K562 (cell line): Measurements from ENCODE around the gene RXRA. TPM values are rescaled to one million over a fixed set of nuclear protein-coding genes. Genes with fewer than 3 reads are reported as not detected.

Experiments used
- CBFA2T2 ChIP-seq: fragments of 450-650 bp; conservative IDR thresholded peaks from 2 replicates; pipeline ENCODE4 v1.6.1; 2017; ENCODE audit warnings: mild to moderate bottlenecking
- CBX8 ChIP-seq: fragments of 200-600 bp; sonication (generic); IDR thresholded peaks from 2 replicates; pipeline ENCODE4 v1.6.1; 2012; ENCODE audit warnings: borderline replicate concordance, mixed run types, low read depth, mild to moderate bottlenecking, moderate library complexity, mixed read lengths, low read length, control low read depth, inconsistent platforms; ENCODE audit not compliant: poor library complexity, severe bottlenecking; ENCODE audit errors: extremely low read depth
- PCBP2 ChIP-seq: fragments of 200-400 bp; formaldehyde crosslinking; IDR thresholded peaks from 2 replicates; pipeline ENCODE4 v1.6.1; 2018; ENCODE audit warnings: low read length, low read depth, mild to moderate bottlenecking, moderate library complexity; ENCODE audit not compliant: poor library complexity, severe bottlenecking
- RFX5 ChIP-seq: IDR thresholded peaks from 2 replicates; pipeline ENCODE4 v1.6.1; 2011; ENCODE audit warnings: low read depth, mild to moderate bottlenecking, improper control_type of control experiment, low read length
- SRSF9 ChIP-seq: fragments of 200-400 bp; formaldehyde crosslinking; IDR thresholded peaks from 2 replicates; pipeline ENCODE4 v1.6.1; 2017; ENCODE audit warnings: low read depth, low read length, borderline replicate concordance
- ZNF347 ChIP-seq: fragments of 450-650 bp; formaldehyde crosslinking; IDR thresholded peaks from 2 replicates; pipeline ENCODE4 v1.4.0; 2020; ENCODE audit warnings: low read depth, mild to moderate bottlenecking, moderate library complexity
- polyA plus RNA-seq, 8 experiments: library from polyadenylated mRNA; depleted of rRNA in 4 of 8; stranded (reverse) in 5 of 8; unstranded in 3 of 8; fragments of >200 nt; fragmentation: Nextera tagmentation in 2 of 8; fragmentation: Illumina TruSeq in 1 of 8; extraction: Ambion mirVana in 2 of 8; extraction: Trizol in 1 of 8; gene quantifications; 2 replicates each; pipeline versions ENCODE4 v1.2.1 to v1.2.3, GENCODE V29; 2011 to 2014; ENCODE audit warnings: inconsistent platforms in 1 of 8, missing spikeins in 1 of 8
- total RNA-seq, 7 experiments: library from RNA; depleted of rRNA in 6 of 7; stranded (reverse); fragments of >200 nt in 6 of 7; fragmentation: Illumina TruSeq in 2 of 7; extraction: Trizol in 2 of 7; gene quantifications; 2 replicates each; pipeline versions ENCODE4 v1.2.1 to v1.2.3, GENCODE V29; 2011 to 2021; ENCODE audit warnings: low replicate concordance in 1 of 7
- TF ChIP-seq, protein P1 (sequence below): fragments of 450-650 bp; IDR thresholded peaks from 2 replicates; pipeline ENCODE4 v1.6.1; 2016; ENCODE audit warnings: missing biosample characterization, missing genetic modification characterization
- TF ChIP-seq, protein P2 (sequence below): fragments of 250-450 bp; sonication (Bioruptor Pico); IDR thresholded peaks from 2 replicates; pipeline ENCODE4 v1.8.0; 2022; ENCODE audit warnings: moderate library complexity, mild to moderate bottlenecking, inconsistent platforms
- TF ChIP-seq, protein P3 (sequence below): sonication (generic); formaldehyde crosslinking; IDR thresholded peaks from 2 replicates; pipeline ENCODE4 v1.8.1; 2022; ENCODE audit warnings: missing genetic modification reagents
- TF ChIP-seq, protein P4 (sequence below), 2 experiments: fragments of 250-450 bp in 1 of 2; fragments of 450-650 bp in 1 of 2; sonication (Bioruptor Pico) in 1 of 2; IDR thresholded peaks; 2 replicates each; pipeline versions ENCODE4 v1.6.1 to v1.8.0; 2016 to 2021; ENCODE audit warnings: mild to moderate bottlenecking in 2 of 2, moderate library complexity in 2 of 2, missing compliant biosample characterization in 1 of 2, missing genetic modification characterization in 1 of 2
- TF ChIP-seq, protein P5 (sequence below): fragments of 250-450 bp; sonication (Bioruptor Pico); IDR thresholded peaks from 2 replicates; pipeline ENCODE4 v1.4.0; 2020; ENCODE audit warnings: mild to moderate bottlenecking, moderate library complexity, borderline replicate concordance
- TF ChIP-seq, protein P6 (sequence below): fragments of 250-450 bp; sonication (Bioruptor Pico); IDR thresholded peaks from 2 replicates; pipeline ENCODE4 v1.4.0; 2020; ENCODE audit warnings: mild to moderate bottlenecking, moderate library complexity
- TF ChIP-seq, protein P7 (sequence below): fragments of 250-450 bp; sonication (Bioruptor Pico); IDR thresholded peaks from 2 replicates; pipeline ENCODE4 v1.4.0; 2020

Gene RXRA
- total and polyA plus RNA-seq, 9 of the 15 experiments (the other 6 are each of a cell fraction or from before 2014, with no cell fraction given), result 0.35 to 23.6 (median 4.6) TPM

DNA sequence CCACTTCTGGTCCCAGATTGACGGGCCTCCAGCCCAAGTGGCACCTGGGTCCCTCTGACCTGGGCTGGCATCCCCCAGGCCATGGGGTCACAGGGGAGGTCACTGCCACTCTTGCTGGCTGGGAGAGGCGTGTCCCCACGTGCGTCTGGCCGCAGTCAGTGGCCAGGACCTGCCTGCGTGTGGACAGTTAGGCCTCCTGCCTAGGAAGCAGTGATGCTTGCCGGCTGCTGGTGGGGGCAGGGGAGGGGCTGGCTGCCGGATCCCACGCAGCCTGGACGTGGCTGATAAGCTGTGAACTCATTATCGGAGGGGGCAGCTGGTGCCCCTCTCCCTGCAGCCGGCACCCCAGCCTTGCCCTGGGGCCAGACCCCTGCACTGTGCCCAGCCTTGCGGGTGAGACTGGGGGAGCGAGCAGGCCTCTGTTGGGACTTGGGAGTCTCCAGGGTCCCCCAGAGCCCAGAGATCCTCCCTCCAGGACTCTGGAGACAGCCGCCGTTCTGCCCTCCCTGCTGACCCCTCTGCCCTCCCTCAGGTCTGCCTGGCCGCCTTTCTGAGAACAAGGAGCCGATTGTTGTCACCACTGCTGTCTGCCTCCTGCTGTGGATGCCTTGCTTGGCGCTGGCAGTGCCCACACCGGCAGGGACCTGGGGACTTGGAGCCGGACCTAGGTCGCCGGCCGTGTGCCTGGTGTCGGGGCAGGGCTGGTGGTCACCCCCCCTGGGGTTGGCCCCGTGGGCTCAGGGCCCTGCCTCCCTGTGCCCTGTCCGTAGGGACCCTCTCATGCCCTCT lies 12.3 kb downstream of the RXRA start (continued):
- TF ChIP-seq, protein P1, sequence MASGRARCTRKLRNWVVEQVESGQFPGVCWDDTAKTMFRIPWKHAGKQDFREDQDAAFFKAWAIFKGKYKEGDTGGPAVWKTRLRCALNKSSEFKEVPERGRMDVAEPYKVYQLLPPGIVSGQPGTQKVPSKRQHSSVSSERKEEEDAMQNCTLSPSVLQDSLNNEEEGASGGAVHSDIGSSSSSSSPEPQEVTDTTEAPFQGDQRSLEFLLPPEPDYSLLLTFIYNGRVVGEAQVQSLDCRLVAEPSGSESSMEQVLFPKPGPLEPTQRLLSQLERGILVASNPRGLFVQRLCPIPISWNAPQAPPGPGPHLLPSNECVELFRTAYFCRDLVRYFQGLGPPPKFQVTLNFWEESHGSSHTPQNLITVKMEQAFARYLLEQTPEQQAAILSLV (tag), result no peak
- TF ChIP-seq ZNF347, result no peak
- TF ChIP-seq, protein P2, sequence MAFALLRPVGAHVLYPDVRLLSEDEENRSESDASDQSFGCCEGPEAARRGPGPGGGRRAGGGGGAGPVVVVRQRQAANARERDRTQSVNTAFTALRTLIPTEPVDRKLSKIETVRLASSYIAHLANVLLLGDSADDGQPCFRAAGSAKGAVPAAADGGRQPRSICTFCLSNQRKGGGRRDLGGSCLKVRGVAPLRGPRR, result no peak
- TF ChIP-seq, protein P3, sequence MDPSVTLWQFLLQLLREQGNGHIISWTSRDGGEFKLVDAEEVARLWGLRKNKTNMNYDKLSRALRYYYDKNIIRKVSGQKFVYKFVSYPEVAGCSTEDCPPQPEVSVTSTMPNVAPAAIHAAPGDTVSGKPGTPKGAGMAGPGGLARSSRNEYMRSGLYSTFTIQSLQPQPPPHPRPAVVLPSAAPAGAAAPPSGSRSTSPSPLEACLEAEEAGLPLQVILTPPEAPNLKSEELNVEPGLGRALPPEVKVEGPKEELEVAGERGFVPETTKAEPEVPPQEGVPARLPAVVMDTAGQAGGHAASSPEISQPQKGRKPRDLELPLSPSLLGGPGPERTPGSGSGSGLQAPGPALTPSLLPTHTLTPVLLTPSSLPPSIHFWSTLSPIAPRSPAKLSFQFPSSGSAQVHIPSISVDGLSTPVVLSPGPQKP (CRISPR knock-in tag), result no peak
- TF ChIP-seq CBX8, result no peak
- TF ChIP-seq, protein P4, sequence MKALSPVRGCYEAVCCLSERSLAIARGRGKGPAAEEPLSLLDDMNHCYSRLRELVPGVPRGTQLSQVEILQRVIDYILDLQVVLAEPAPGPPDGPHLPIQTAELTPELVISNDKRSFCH (CRISPR knock-in tag; IDR thresholded peaks at IDR 0.05), result no peak
- TF ChIP-seq, protein P4 (tag; IDR thresholded peaks at IDR 0.05), result peak; percentile 46; the same call in 1 of the 2 replicates
- TF ChIP-seq RFX5, result no peak
- TF ChIP-seq, protein P5, sequence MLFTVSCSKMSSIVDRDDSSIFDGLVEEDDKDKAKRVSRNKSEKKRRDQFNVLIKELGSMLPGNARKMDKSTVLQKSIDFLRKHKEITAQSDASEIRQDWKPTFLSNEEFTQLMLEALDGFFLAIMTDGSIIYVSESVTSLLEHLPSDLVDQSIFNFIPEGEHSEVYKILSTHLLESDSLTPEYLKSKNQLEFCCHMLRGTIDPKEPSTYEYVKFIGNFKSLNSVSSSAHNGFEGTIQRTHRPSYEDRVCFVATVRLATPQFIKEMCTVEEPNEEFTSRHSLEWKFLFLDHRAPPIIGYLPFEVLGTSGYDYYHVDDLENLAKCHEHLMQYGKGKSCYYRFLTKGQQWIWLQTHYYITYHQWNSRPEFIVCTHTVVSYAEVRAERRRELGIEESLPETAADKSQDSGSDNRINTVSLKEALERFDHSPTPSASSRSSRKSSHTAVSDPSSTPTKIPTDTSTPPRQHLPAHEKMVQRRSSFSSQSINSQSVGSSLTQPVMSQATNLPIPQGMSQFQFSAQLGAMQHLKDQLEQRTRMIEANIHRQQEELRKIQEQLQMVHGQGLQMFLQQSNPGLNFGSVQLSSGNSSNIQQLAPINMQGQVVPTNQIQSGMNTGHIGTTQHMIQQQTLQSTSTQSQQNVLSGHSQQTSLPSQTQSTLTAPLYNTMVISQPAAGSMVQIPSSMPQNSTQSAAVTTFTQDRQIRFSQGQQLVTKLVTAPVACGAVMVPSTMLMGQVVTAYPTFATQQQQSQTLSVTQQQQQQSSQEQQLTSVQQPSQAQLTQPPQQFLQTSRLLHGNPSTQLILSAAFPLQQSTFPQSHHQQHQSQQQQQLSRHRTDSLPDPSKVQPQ, result no peak
- TF ChIP-seq, protein P6, sequence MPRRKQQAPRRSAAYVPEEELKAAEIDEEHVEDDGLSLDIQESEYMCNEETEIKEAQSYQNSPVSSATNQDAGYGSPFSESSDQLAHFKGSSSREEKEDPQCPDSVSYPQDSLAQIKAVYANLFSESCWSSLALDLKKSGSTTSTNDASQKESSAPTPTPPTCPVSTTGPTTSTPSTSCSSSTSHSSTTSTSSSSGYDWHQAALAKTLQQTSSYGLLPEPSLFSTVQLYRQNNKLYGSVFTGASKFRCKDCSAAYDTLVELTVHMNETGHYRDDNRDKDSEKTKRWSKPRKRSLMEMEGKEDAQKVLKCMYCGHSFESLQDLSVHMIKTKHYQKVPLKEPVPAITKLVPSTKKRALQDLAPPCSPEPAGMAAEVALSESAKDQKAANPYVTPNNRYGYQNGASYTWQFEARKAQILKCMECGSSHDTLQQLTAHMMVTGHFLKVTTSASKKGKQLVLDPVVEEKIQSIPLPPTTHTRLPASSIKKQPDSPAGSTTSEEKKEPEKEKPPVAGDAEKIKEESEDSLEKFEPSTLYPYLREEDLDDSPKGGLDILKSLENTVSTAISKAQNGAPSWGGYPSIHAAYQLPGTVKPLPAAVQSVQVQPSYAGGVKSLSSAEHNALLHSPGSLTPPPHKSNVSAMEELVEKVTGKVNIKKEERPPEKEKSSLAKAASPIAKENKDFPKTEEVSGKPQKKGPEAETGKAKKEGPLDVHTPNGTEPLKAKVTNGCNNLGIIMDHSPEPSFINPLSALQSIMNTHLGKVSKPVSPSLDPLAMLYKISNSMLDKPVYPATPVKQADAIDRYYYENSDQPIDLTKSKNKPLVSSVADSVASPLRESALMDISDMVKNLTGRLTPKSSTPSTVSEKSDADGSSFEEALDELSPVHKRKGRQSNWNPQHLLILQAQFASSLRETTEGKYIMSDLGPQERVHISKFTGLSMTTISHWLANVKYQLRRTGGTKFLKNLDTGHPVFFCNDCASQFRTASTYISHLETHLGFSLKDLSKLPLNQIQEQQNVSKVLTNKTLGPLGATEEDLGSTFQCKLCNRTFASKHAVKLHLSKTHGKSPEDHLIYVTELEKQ (CRISPR knock-in tag), result no peak
- TF ChIP-seq PCBP2, result no peak
- TF ChIP-seq, protein P7, sequence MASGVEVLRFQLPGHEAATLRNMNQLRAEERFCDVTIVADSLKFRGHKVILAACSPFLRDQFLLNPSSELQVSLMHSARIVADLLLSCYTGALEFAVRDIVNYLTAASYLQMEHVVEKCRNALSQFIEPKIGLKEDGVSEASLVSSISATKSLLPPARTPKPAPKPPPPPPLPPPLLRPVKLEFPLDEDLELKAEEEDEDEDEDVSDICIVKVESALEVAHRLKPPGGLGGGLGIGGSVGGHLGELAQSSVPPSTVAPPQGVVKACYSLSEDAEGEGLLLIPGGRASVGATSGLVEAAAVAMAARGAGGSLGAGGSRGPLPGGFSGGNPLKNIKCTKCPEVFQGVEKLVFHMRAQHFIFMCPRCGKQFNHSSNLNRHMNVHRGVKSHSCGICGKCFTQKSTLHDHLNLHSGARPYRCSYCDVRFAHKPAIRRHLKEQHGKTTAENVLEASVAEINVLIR (CRISPR knock-in tag), result no peak
- no peak for TF ChIP-seq SRSF9
- peak; percentile 98 for TF ChIP-seq CBFA2T2
